ENCODE results near the gene CDH4.

The CDH4 gene

DNA sequence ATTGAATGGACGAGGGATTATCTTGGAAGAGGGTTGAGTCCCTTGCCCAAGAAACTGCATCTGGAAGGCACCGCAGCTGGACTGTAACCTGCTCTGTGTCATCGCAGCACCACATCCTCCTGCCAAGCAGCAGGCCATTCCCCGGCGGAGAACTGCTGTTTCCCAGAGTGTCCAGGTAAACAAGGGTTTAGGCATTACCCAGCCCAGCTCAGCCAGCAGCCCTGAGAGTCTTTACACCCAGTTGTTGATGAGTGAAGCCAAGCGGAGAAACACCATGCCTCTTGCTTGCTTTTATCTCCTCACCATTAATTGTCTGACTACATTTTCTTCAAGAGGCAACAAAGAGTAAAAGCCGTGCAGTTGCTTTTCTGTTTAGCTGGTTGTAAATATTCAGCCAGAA lies 104.1 kb downstream of the CDH4 start:
- no peak for DNase-seq (ENCODE audit: low read depth in 2 of 2)

DNA sequence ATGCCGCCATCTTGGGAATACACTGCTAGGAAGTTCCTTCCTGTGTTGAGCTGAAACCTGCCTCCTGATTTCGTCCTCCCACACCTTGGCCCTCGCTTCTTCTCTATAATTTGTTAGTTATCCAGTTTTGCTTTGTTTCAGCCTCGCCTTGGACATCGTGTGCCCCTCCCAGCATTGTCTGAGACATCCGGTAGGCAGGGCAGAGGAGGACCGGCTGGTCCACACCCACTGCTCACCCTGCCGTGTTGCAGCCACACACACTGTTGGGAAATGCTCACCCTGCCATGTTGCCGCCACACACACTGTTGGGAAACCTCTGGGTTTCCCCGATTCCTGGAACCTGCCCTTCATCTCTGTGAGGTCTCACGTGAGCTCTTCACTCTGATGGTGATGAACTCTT lies 105.1 kb downstream of the CDH4 start:
- no peak for DNase-seq (ENCODE audit: low read depth in 2 of 2)

DNA sequence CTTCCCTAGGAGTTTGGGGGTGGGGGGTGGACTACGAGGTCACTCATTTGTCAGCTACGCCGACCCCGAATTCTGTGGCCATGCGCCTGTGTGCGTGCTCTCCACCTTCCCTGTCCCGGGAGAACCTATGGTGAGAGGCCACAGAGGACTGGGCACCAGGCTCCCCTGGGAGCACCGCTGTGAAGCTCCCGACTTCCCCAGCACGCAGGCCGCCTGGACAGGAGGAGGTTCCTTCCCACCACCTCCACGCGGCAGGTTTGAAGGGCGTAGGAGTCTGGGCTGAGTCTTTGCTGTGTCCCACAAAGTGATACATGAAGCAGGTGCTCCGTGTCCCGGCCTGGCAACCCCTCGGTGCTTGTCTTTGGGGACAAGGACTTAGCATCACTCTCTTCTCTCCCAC lies 107.2 kb downstream of the CDH4 start:
- no peak for DNase-seq (ENCODE audit: low read depth in 2 of 2)

DNA sequence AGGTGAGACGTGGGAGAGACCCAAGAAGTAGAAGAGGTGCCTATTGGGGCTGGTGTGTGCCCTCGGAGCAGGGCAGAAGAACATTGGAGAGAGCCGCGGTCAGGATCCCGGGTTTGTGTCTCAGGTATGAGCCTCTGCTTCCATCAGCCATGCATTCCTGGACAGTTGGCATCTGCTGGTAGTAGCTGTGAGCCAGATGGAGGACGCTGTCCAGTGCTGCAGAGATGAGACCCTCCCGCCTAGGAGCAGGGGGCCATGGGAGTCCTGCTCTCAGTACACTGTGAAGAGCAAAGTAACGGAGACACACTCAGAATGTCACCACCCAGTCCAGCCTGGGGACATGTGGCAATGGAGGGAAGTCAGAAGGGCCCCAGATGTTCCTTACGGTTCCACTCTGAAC lies 108.2 kb downstream of the CDH4 start:
- DNase-seq (ENCODE audit: low read depth in 2 of 2), result no peak

DNA sequence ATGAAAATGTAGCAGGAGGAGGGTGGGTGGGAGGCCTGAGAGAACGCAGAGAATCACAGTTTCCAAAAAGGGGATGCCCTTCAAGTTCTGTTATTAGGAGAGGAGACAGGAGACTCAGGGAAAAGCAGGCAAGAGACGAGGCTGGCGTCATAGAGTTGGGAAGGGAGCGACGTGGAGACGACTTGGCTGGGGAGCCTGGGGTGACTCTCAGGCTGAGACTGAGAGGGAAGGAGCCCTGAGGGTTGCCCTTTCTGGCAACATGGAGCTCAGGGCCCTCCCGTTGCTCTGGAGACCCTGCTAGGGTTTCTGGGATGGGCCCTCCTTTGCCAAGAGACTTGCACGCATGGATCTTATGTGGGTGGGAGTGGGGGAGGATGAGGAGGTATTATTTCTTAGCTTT lies 108.9 kb downstream of the CDH4 start:
- no peak for DNase-seq (ENCODE audit: low read depth in 2 of 2)

DNA sequence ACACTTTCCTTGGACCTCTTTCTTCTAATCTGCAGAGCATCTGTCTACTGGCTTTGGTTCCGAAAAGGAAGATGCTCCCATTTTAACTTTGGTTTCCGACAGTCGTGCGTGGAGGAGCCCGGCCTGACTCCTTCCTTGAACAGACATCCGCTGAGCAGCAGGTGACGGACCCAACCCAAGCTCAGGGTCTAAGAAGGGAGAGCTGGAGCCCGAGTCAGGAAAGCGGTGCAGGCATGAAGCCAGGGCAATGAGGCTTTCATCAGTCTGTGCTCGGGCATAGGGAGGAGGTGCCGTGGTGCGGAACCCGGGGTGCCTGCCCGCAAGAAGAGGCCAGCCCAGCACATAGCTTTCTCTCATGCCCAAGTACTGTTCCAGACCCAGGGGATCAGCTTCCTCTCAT lies 109.4 kb downstream of the CDH4 start:
- no peak for DNase-seq (ENCODE audit: low read depth in 2 of 2)

DNA sequence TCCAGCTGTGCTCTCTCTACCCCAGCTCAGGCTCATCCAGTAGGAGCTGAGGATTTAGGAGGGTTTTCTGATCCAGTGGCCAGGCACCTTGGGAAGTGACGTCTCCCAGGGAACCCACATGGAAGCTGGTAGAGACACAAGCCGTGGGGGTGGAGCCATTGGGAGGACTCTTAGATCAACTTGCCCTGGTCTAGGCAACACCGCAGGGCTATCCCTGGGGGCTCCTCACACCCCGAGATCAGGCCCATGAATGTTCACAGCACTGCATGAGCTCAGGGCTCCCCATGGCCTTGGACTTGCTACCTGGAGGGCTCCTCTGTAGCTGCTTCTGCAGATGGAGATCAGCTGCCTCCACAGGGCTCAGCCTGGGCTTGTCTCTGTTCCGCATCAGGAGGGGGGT lies 112.1 kb downstream of the CDH4 start:
- DNase-seq (ENCODE audit: low read depth in 2 of 2), result no peak

DNA sequence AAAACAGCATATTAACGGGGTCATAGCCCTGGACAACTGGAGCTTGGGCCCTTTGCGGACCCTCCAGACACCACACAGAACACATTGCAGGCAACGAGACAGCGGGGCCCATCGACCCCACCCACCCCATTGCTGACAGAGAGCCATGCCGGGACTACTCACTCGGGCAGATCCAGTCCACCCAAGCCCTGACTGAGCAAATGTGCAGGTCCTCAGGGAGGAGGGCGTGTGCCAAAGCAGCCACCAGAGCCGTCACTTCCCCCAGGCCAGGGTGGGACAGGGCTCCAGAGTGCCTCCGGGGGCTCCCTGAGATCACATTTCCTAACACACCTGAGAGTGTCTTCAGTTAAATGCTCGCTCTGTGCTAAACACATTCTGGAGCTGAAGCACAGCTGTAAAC lies 114.9 kb downstream of the CDH4 start:
- no peak for DNase-seq (ENCODE audit: low read depth in 2 of 2)

DNA sequence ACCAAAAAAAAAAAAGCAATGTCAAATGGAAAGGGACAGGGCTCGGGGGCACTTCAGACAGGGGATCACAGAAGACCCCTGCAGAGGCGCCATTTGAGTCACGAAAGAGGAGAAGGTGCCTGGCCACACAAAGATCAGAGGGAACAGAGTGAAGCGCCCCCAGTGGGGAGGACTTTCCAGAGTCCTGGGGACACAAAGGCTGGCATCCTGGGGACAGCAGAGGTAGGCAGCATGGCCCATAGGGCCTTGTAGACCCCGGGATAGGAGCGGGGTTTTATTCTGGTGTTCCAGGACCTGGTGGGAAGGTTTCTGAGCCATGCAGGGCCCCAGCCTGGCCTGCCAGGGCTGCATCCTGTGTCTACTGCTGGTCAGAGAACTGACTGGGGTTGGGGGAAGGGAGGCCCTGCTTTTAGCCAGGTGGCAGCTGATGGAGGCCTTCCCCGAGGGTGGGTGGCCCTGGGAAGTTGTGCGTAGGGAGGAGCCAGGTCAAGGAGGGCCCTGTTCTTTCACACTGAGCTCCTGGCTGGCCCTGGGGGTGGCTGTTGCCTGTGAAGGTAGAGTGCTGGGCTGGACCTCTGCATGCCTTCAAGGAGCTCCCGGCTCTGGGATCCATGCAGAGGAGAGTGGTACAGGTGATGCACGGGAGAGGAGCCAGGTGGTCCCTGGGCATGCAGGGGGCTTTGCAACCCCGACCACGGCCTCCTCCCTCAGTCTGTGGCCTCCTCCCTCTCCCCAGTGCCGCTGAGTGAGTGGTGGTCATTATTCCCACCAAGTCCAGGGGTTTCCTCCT lies 117.9 kb downstream of the CDH4 start:
- no peak for DNase-seq (ENCODE audit: low read depth in 2 of 2)

DNA sequence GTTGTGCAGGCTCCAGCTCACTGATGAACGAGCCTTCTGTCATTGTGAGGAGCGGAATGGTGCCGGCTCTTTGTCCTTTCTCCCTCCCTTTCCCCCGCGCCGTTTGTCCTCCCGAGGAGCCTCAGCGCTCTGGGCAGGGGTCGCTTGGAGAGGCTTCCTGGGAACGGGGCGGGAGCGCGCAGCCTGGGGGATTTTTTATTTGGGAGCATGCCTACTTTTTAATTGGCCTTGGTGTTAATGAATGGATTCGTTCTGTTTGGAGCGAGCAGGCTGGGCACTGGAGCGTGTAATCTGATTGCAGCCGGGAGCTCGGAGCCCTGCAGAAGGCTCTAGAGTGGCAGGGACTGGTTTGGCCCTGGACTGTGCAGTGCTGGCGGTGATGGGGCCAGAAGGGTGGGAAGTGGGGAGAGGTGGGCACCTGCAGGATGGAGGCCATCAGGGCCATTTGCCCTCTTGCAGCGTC lies 118.8 kb downstream of the CDH4 start:
- DNase-seq (ENCODE audit: low read depth in 2 of 2), result no peak

DNA sequence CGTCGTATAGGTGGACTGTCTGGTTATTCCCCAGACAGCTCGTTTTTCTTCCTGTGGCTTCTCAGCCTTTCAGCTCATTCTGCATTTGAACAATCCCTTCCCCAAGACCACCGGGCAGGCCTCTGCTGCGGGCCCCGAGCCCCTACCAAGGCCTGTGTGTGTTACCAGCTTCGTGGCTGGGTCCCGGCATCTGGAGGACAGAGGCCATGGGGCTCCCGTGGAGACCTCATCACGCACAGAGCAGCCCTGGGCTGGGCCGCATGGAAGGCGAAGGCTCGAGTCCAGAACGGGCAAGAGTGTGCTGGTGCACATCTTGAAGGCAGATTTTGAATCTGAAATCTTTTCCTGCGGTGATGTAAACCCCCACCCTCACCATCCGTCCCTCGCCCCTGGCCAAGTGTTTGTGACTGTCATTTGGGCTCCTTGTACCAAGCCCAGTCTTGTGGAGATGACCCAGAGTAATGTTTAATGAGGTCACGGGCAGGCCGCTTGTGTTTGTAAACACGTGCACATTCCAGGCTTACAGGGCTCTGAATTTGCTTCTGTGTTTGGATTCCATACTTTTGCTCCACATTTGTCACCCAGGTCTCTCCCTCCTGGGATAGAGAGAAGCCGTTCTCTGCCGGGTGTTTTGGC lies 119.6 kb downstream of the CDH4 start:
- no peak for DNase-seq (ENCODE audit: low read depth in 2 of 2)

DNA sequence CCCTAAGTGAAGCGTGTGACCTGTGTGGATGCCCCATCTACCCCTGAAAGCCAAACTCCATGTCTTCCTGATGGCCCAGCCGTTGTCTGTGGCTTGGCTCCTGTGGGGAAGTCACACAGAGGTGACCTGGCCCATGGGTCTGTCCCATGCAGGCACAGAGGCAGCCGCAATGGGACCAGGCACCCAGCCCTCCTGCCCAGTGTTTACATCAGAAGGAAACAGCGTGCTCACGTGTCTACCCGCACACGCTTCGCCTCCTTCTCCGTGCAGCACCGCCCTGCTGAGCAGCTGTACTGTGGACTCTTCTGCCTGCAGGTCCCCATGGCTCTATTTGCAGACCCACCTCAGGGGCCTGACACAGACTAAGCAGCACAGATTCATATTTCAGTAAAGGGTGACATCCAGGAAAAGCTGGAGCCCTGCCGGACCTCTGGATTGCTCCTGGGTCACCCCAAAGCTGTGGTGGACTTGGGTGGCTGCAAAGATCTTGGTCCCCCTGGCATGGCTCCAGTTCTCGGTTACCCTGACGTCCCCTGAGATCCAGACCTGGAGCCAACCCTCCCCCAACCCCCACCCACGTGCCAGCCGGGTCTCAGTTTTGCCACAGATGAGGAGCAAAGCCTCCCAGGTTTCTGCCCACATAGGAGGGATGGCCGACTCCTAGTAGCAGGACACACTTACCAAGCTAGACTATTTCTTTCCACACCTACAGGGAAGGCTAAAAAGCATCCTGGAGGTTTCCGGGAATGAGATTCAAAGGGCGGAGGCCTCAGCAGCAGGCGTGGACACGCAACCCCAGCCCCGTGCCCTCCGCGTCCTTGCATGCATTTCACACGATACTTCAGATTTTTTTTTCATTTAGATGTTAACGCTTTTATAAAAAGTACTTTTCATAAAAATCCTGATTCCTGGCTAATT lies 120.3 kb downstream of the CDH4 start:
- no peak for DNase-seq (ENCODE audit: low read depth in 2 of 2)

DNA sequence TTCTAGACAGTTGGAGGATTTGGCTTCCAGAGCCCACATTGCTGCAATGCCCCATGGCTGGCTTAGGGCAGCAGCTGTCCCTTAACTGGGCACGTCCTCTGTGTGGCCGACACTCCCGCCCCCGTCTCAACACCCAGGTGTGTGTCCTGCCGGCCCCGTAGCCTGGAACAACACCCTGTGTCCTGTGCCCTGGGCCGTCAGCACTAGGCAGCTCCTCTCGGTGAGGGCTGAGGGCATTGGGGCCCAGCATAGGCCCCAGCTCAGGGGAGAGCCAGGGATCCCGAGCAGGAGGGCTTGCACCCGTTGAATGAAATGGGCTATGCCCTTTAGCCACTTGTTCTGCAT lies 121.0 kb downstream of the CDH4 start:
- no peak for DNase-seq (ENCODE audit: low read depth in 2 of 2)

DNA sequence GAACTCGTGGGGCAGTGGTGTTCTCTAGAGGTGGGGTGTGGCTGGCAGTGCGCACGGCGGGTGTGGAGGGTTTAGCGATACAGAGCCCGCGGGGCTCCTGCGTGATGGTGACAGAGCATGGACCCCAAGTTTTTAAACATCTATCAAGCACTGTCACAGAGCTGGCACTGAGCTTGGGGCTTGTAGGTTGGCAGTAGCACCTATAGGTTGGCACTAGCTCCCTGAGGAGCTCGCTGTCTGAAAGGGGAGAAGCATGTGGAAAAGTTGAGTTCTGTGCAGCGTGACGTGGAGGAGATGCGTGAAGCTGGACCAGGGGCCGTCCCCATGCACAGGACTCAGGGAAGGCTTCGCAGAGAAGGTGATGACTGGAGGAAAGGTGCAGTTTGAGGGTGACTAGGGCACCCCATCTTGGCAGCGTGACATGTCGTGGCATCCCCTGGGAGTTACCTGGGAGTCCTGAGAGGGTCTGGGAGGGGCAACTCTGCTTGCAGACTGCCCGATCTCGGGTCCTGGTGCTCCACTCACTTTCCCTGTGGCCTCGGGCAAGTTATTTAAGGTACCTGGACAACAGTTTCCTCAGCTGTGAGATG lies 122.0 kb downstream of the CDH4 start:
- no peak for DNase-seq (ENCODE audit: low read depth in 2 of 2)

DNA sequence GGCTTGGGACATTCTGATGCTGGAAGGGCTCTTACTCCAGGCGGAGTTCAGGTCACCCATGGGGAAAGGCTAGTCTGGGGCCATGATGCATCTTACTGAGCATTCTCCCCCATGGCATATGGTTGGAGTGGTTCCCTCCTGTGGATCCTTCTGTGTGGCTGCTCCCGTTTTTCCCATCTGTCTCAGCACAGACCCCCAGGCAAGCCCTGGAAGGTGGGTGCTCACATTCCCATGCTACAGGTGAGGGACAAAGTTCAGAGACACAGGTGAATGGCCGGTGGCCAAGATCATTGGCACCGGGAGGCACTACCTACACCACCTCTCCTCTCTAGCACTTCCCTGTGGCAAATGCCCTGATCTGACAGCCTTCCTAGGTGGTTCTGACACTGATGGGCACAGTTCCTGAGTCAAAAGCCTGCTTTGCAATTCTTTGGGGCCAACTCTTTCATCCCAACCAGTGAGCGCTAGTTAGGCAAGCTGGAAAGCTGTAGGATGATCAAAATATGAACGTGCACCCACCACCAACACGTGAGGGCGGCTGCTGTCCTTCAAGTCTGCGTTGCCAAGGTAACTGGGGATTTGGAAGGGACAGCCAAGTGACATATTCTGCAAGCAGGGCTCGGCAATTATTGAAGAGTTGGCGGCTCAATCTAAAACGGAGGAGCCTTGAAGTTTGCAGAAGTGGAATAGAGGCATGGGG lies 124.6 kb downstream of the CDH4 start:
- no peak for DNase-seq (ENCODE audit: low read depth in 2 of 2)

DNA sequence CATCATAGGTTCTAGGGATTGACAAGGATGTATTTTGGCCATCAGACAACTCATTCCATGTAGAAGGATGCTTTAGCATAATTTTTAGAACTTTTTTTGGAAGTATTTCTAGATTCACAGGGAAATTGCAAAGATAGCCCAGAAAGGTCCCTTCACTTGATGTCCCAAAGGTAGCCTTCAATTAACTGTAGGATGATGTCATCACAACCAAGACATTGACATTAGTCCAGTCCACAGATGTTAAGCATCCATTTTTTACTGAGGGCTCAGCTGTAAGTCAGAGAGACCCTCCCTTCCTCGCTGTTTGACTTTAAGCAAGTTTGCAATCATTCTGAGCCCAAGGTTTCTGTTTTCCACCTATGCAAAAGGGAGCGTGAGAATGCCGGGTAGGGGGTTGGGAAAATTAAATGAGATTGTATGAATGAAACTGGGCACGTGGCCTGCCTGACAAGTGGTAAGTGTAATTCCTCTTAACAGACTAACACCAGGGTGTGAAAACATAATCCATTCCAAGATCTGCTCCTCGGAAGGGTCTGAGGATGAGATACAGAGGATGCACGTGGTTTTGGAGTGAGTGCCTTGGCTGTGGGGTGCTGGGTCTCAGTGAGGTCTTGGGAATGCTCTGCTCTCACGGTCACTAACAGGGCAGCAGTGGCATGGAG lies 126.8 kb downstream of the CDH4 start:
- no peak for DNase-seq (ENCODE audit: low read depth in 2 of 2)

DNA sequence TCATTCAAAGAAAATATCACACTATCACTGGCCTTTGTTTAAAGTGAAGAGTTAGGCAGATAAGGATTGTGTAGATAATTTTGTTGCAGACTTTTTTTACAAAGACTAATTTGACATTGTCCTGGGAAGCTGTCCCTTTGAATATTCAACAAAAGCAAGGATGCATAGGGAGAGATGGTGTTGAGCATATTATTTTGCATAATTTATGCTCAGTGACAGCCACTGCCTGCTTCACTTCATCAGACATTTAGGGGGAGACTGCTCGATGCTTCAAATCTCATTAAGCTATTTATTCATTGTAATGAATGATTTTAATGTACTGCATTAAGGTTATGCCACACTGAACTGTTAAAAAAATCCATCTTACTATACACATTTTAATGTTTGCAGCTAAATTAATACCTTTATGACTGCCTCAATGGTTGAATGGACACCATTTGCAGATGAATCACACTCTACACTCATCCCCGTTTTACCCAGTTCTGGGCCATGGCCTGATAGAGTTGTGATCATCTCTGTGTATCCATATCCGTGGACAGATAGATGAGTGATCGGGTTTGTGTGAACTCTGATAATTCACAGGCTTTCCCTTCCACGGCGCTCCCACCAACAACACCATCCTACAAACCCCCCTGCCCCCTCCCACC lies 128.0 kb downstream of the CDH4 start:
- DNase-seq (ENCODE audit: low read depth in 2 of 2), result no peak

DNA sequence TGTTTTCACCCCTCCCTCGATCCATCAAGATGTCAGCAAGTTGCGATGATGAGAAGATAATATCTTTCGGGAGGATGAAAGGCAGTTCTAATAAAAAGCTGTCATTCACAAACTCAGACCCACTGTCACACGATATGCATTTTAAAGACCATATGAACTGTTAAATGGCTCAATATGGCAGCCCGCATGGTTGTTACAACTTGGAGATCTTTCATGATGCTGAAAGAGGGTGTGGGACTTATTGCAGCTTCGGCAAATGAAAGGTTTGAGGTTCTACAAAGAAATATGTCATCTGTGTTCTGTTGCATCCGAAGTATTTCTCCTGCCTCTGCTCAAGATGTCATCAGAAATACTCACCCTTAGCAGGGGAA lies 128.5 kb downstream of the CDH4 start:
- no peak for DNase-seq (ENCODE audit: low read depth in 2 of 2)

DNA sequence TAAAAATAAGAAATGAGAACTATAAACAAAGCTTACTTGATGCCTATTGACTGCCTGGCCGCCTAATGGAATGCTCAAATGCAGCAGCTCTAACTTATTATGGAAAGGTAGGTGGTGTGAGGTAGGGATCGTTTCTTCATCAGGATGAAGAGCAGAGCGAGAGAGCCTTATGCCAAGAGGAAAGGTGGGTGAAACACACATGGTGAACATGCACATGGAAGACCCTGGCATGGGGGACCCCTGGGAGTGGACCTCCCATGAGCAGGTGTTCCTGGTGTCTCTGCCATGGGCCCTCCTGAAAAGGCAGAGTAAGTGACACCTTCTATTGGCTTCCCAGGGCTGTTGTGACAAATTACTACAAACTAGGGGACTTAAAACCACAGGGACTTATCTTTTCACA lies 130.1 kb downstream of the CDH4 start:
- DNase-seq (ENCODE audit: low read depth in 2 of 2), result no peak

DNA sequence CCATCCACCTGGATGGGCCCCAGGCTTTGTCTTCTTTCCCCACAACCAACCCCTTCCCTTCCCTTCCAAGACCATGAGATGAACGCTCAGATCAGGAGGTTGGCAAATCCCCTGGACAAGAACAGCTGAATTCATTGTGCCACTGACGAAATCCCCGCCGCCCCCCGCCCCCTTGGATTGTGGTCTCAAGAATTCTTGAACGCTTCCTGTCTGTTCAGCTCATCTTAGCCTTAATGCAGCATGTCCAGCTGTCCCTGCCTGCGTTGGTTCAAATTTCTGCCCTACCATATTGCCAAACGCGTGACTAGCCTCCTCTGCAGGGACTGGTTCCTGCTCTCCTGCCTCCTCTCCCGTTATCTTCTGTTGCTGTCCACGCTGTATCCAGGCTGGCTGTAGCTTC lies 133.2 kb downstream of the CDH4 start:
- no peak for DNase-seq (ENCODE audit: low read depth in 2 of 2)

DNA sequence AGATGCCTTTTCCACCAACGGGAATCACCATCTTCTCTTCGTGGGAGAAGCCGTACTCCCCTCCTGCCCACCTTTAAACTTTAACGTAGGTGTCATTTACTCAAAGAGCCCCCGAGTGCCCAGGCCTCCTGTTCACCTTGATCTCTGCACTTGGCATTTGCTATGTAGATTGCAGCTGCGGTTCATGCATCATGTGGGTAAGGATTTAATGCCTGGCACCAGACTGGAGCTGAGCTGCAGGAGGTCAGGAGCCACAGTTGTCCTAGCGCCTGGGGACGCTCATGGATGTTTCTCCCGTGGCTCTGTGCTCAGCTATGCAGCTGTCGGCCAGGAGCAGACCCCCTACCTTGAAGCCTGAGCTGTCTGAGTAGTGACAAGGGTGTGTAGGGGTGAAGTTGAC lies 133.7 kb downstream of the CDH4 start:
- DNase-seq (ENCODE audit: low read depth in 2 of 2), result no peak
